Measurements from ENCODE around the gene HIGD2A.
"Not testable (repeated sequence)": the region's sequence is repeated elsewhere in the genome, so short reads cannot be mapped to it uniquely, and the experiment has no call there.

HIGD2A gene

DNA sequence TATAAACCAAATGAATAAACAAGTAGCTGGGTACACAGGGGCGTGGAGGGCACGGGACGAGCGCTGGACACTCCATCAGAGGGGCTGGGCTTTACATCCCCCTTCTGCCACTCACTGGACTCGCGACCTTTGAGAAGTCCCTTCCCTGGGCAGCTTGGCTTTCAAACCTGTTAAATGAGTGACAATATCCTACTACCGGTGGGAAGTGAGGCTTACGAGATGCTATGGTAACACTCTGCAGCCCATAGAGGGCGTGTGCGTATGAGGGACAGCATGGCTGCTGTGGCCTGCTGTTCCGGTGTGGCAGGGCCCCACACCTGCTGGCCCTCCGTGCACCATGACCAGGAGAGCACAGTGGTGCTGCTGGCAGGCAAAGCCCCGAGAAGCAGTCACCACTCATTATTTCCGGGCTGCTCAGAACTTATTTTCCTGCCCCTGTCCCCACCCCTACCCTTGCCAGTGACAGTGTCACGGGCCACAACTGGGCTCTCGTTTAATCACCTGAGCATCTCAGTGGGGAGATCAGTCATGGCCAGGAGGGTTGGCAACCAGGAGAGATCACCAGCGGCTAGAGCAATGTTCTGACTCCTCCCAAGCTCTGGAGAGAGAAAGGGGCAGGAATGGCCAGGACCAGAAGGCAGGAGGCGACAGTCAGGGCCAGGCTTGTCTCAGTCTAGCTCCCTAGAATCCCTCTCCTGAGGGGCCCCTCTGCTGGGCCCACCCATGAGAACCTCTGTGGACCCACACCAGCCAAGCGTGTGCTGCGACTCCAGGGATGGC is 17.3 kb downstream of the HIGD2A start:
- DNase-seq (ENCODE audit: low read depth): no peak
- TF ChIP-seq, protein P1, sequence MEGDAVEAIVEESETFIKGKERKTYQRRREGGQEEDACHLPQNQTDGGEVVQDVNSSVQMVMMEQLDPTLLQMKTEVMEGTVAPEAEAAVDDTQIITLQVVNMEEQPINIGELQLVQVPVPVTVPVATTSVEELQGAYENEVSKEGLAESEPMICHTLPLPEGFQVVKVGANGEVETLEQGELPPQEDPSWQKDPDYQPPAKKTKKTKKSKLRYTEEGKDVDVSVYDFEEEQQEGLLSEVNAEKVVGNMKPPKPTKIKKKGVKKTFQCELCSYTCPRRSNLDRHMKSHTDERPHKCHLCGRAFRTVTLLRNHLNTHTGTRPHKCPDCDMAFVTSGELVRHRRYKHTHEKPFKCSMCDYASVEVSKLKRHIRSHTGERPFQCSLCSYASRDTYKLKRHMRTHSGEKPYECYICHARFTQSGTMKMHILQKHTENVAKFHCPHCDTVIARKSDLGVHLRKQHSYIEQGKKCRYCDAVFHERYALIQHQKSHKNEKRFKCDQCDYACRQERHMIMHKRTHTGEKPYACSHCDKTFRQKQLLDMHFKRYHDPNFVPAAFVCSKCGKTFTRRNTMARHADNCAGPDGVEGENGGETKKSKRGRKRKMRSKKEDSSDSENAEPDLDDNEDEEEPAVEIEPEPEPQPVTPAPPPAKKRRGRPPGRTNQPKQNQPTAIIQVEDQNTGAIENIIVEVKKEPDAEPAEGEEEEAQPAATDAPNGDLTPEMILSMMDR (IDR thresholded peaks at IDR 0.05; ENCODE audit: low read length, missing control alignments): no peak

DNA sequence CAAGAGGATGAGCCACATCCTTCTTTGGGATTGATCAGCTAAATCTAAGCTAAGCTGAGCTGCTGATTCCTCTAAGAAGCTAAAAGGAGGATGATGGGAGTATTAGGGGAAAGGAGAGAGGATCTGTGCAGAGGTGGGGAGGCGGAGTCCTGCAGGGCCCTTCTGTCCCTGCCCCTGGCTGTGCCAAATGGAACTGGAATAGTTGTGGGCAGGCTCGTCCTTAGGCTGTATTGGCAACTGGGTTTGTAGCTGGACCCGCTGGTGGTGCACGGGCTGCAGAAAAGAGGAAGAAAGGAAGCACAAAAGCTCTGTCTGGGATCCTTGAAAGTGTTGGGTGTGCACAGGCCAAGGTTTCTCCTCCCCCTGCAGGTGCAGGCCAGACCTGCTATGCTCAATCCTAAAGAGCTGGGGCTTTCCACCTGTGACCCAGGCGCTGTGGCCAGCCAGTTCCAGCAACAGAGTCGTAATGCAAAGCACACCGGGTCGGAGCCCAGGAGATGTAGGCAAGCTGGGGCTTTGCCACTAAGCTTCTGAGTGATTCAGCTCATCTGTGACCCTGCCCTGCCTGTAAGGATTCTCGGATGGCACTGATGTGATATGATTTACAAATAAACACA is 18.0 kb downstream of the HIGD2A start:
- TF ChIP-seq, protein P1 (IDR thresholded peaks at IDR 0.05; ENCODE audit: low read length, missing control alignments): no peak
- H3K4me3 ChIP-seq (replicated peaks; ENCODE audit: low read depth, low read length): no peak overlapping the region
- no peak for DNase-seq (ENCODE audit: low read depth)

More for the DNA sequence above, 17.3 kb downstream of the HIGD2A start:
- no peak overlapping the region for H3K4me3 ChIP-seq (replicated peaks; ENCODE audit: low read depth, low read length)

DNA sequence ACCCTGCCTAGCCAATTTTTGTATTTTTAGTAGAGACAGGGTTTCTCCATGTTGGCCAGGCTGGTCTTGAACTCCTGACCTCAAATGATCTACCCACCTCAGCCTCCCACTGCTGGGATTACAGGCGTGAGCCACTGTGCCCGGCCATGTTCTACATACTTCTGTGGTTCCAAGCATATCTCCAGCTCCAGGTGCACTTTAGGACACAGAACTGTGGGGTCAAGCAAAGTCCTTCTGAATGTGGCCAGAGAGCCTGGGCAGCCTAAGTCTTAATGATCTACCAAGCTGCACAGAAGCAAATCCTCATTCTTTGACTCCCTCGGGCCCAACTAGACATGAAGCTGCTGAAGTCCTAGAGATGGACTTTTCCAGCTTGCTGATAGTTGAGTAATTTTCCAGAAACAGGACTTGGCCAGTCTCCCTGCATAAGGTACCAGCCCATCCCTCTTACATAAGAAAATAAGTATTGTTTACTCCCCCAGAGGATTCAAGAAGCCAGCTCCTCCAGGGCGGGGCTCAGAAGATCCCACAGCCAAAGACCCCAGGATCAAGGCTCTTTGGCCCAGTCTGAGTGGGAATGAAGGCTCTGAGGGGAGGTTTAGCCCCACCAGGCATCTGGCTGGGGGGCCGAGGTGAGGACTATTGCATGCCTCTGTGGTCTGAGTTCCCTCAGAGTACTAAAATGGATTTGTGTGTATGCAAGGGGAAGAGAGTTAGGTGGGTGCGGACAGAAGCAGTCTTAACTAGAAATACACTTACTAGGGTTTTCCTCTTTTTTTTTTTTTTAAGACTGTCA is 19.1 kb downstream of the HIGD2A start:
- TF ChIP-seq, protein P1 (IDR thresholded peaks at IDR 0.05; ENCODE audit: low read length, missing control alignments): no peak
- peak; percentile 25 for DNase-seq (ENCODE audit: low read depth)
- H3K4me3 ChIP-seq (replicated peaks; ENCODE audit: low read depth, low read length): no peak overlapping the region

GRCh38 chr5:176408252-176408573 is 19.7 kb downstream of the HIGD2A start:
- not testable (repeated sequence) for H3K4me3 ChIP-seq (replicated peaks; ENCODE audit: low read depth, low read length); DNase-seq (ENCODE audit: low read depth)

DNA sequence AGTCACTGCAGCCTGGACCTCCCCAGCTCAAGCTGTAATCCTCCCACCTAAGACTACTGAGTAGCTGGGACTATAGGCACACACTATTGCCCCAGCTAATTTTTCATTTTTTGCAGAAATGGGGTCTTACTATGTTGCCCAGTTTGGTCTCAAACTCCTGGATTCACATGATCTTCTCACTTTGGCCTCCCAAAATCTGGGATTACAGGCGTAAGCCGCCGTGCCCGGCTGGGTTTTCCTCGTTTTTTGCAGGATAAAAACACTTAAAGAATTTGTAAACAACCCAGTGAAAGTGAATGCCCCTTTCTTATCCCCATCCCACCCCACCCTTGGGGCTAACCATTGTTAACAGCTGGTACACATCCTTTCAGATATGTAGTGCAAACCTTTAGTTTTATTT is 20.0 kb downstream of the HIGD2A start:
- TF ChIP-seq, protein P1 (IDR thresholded peaks at IDR 0.05; ENCODE audit: low read length, missing control alignments): no peak

DNA sequence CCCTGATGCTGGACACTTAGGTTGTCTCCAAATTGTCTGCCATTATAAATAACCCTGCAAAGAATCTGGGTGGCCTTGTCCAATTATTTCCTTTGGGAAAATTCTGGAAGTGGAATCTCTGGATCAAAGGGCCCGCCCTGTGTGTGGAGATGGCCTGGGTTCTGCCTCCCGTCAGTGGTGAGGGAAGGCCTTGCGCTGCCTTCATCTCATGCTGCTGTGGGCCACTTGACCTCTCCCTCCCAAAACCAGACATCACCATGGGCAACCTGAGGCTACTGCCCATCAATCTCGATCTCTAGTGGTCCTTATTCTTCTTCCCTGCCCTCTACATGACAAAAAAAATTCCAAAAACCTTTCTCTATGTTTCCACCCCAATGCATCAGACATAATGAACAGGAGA is 21.2 kb downstream of the HIGD2A start:
- TF ChIP-seq, protein P1 (IDR thresholded peaks at IDR 0.05; ENCODE audit: low read length, missing control alignments): no peak
- no peak for DNase-seq (ENCODE audit: low read depth)
- no peak overlapping the region for H3K4me3 ChIP-seq (replicated peaks; ENCODE audit: low read depth, low read length)

More for the DNA sequence above, 20.0 kb downstream of the HIGD2A start:
- H3K4me3 ChIP-seq (replicated peaks; ENCODE audit: low read depth, low read length): no peak overlapping the region
- DNase-seq (ENCODE audit: low read depth): no peak

GRCh38 chr5:176410486-176411180 is 22.1 kb downstream of the HIGD2A start:
- no peak for DNase-seq (ENCODE audit: low read depth)

More at GRCh38 chr5:176410486-176411180, 22.1 kb downstream of the HIGD2A start:
- TF ChIP-seq, protein P1 (IDR thresholded peaks at IDR 0.05; ENCODE audit: low read length, missing control alignments): no peak
- no peak overlapping the region for H3K4me3 ChIP-seq (replicated peaks; ENCODE audit: low read depth, low read length)
